CD14-positive monocyte (primary cell): Measurements from ENCODE around the gene MPHOSPH10. TPM values are rescaled to one million over a fixed set of nuclear protein-coding genes. Genes with fewer than 3 reads are reported as not detected.

Source experiments
- DNase-seq, 3 donors: peaks; one replicate each; pipeline ENCODE4 v3.0.0-alpha.2; 2011 to 2022
- H2AFZ ChIP-seq: 2 replicates; pipeline ENCODE4 v1.6.0; 2012; ENCODE audit warnings: mild to moderate bottlenecking, low read depth, low read length, inconsistent platforms; ENCODE audit not compliant: insufficient read depth, poor library complexity, severe bottlenecking
- H3K27ac ChIP-seq, 2 donors: 1 replicate in 1 of 2; 2 replicates in 1 of 2; pipeline ENCODE4 v1.5.1; 2012 to 2013; ENCODE audit warnings: low read length in 2 of 2, control low read depth in 1 of 2, inconsistent platforms in 1 of 2, low read depth in 1 of 2, mild to moderate bottlenecking in 1 of 2
- H3K27me3 ChIP-seq, 2 donors: one replicate each; pipeline versions ENCODE4 v1.6.0 to v1.6.1; 2011 to 2013; ENCODE audit warnings: low read length in 2 of 2; ENCODE audit not compliant: control insufficient read depth in 2 of 2, insufficient read depth in 2 of 2
- H3K36me3 ChIP-seq, 2 donors: replicated peaks in 1 of 2; 1 replicate in 1 of 2; 2 replicates in 1 of 2; pipeline versions ENCODE4 v1.5.1 to v1.6.1; 2012 to 2013; ENCODE audit warnings: low read length in 2 of 2, control low read depth in 1 of 2, inconsistent platforms in 1 of 2, mild to moderate bottlenecking in 1 of 2; ENCODE audit not compliant: insufficient read depth in 2 of 2, control insufficient read depth in 1 of 2
- H3K4me1 ChIP-seq, 2 donors: 1 replicate in 1 of 2; 2 replicates in 1 of 2; pipeline versions ENCODE4 v1.5.1 to v1.6.1; 2012 to 2013; ENCODE audit warnings: low read length in 2 of 2, control low read depth in 1 of 2, inconsistent platforms in 1 of 2, mild to moderate bottlenecking in 1 of 2, moderate library complexity in 1 of 2; ENCODE audit not compliant: insufficient read depth in 2 of 2, control insufficient read depth in 1 of 2
- H3K4me2 ChIP-seq: replicated peaks from 2 replicates; pipeline ENCODE3; 2012; ENCODE audit warnings: low read length, moderate library complexity, mild to moderate bottlenecking; ENCODE audit not compliant: poor library complexity, severe bottlenecking; ENCODE audit errors: extremely low read depth
- H3K4me3 ChIP-seq, 3 experiments: fragments of 200-600 bp in 1 of 3; sonication (generic) in 1 of 3; replicated peaks in 1 of 3; 1 replicate in 2 of 3; 2 replicates in 1 of 3; pipeline ENCODE4 v1.5.1; 2011 to 2013; ENCODE audit warnings: low read length in 3 of 3, mild to moderate bottlenecking in 3 of 3, control low read depth in 2 of 3, low read depth in 2 of 3, inconsistent platforms in 1 of 3, moderate library complexity in 1 of 3
- H3K79me2 ChIP-seq: 2 replicates; pipeline ENCODE4 v1.6.0; 2012; ENCODE audit warnings: mild to moderate bottlenecking, control low read depth, inconsistent platforms, low read length, moderate library complexity; ENCODE audit not compliant: insufficient read depth
- H3K9ac ChIP-seq: 2 replicates; pipeline ENCODE4 v1.6.0; 2017; ENCODE audit warnings: low read length, mild to moderate bottlenecking; ENCODE audit not compliant: insufficient read depth, poor library complexity, severe bottlenecking
- H3K9me3 ChIP-seq, 2 donors: replicated peaks in 1 of 2; 1 replicate in 1 of 2; 2 replicates in 1 of 2; pipeline versions ENCODE4 v1.5.1 to v1.6.1; 2012 to 2013; ENCODE audit warnings: low read length in 2 of 2, control low read depth in 1 of 2; ENCODE audit not compliant: control insufficient read depth in 1 of 2, insufficient read depth in 1 of 2
- H4K20me1 ChIP-seq: 2 replicates; pipeline ENCODE4 v1.6.0; 2012; ENCODE audit warnings: mild to moderate bottlenecking, low read length, control low read depth, moderate library complexity; ENCODE audit not compliant: insufficient read depth
- H3K27ac Mint-ChIP-seq, 7 donors: one replicate each; pipeline ENCODE4 v1.8.0; 2020; ENCODE audit warnings: mild to moderate bottlenecking in 7 of 7, mixed read lengths in 7 of 7, moderate library complexity in 6 of 7, inconsistent platforms in 2 of 7
- H3K27me3 Mint-ChIP-seq, 3 donors: one replicate each; pipeline ENCODE4 v1.8.0; 2021 to 2022; ENCODE audit warnings: low read depth in 3 of 3, mild to moderate bottlenecking in 3 of 3, mixed read lengths in 3 of 3, moderate library complexity in 3 of 3, inconsistent platforms in 1 of 3
- H3K36me3 Mint-ChIP-seq, 2 donors: one replicate each; pipeline ENCODE4 v1.8.0; 2020; ENCODE audit warnings: mixed read lengths in 2 of 2, inconsistent platforms in 1 of 2, mild to moderate bottlenecking in 1 of 2
- H3K4me1 Mint-ChIP-seq: one replicate; pipeline ENCODE4 v1.8.0; 2020; ENCODE audit warnings: mild to moderate bottlenecking, mixed read lengths
- H3K4me3 Mint-ChIP-seq, 2 donors: one replicate each; pipeline ENCODE4 v1.8.0; 2020; ENCODE audit warnings: mild to moderate bottlenecking in 2 of 2, mixed read lengths in 2 of 2, moderate library complexity in 1 of 2
- H3K9me3 Mint-ChIP-seq, 7 donors: one replicate each; pipeline ENCODE4 v1.8.0; 2020 to 2022; ENCODE audit warnings: mixed read lengths in 7 of 7, mild to moderate bottlenecking in 6 of 7, moderate library complexity in 6 of 7, inconsistent platforms in 2 of 7
- CTCF ChIP-seq: fragments of 200-600 bp; IDR thresholded peaks from one replicate; pipeline ENCODE4 v1.8.0; 2022; ENCODE audit warnings: antibody characterized with exemption, mild to moderate bottlenecking
- WGBS: methylation state at CpG from one replicate; pipeline ENCODE4 v1.1.5; 2013; ENCODE audit warnings: missing lambda C conversion rate; ENCODE audit not compliant: insufficient coverage; 5-methylcytosine and 5-hydroxymethylcytosine counted together
- intact Hi-C, 2 donors: fragments of 100-400 bp; cut with micrococcal nuclease; formaldehyde crosslinking; loops; one replicate each; pipeline versions ENCODE4 v1.15.0 to v1.15.1; 2023
- polyA plus RNA-seq, 3 donors: library from polyadenylated mRNA; depleted of rRNA in 1 of 3; unstranded in 2 of 3; stranded (reverse) in 1 of 3; fragments of 300-500 nt in 2 of 3; fragments of >200 nt in 1 of 3; fragmentation: Illumina TruSeq in 2 of 3; gene quantifications; 1 replicate in 2 of 3; 2 replicates in 1 of 3; pipeline ENCODE4 v1.2.3, GENCODE V29; 2012 to 2021

The MPHOSPH10 gene
- polyA plus RNA-seq, 3 donors, result 4.8 to 9.9 (median 5.6) TPM

DNA sequence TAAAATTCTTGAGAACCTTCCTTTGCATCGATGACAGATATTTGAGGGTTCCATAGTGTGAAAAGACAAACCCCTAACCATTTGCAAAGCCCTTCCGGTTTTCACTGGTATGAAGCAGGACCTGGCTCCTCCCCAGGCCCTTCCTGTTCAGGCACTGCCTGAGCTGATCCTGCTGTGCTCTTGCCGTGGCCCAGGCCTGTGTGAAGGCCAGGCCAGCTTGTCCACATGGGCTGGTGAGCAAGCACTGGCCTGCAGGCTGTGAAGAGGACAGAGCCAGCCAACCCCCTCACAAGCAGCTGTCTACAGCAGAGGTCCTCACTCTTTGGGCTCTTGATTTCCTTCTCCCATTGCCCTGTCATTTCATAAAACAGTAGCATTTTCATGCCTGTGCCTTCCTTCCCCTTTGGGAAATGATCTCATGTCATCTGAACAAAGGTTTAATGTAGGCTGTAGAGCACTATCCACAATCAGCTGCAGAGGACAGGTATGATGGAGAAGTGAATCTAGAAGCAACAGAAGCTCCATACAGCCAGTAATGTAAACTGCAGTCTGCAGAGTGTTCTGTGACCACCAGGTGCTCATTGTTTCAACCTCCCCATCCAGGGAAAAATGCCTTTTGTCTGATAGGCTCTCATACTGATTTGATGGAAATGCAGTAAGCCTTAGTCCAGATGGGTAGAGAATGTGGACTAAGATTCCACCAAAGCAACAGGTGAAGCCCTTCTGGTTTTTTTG, 19.8 kb downstream of the MPHOSPH10 start:
- Histone ChIP-seq H3K36me3 (peaks cover 50 to 56% of the 10 kb centered on the region in 2 donors), H3K4me3 (no peak overlapping the region), H4K20me1 (no peaks in the 10 kb centered on the region), H3K9ac (no peak overlapping the region), H3K9me3 (no peaks in the 10 kb centered on the region), H3K27ac (no peak overlapping the region), H2AFZ (no peak overlapping the region), H3K4me1 (no peaks in the 10 kb centered on the region), H3K27me3 (no peaks in the 10 kb centered on the region), H3K4me2 (no peak overlapping the region), H3K79me2 (no peaks in the 10 kb centered on the region)
- Mint-ChIP-seq H3K4me1 (no peaks in the 10 kb centered on the region), H3K27ac (peak overlapping the region in 1 of 7 donors; percentile 34), H3K4me3 (no peak overlapping the region), H3K27me3 (peaks cover under 1 to 2% (median 1%) of the 10 kb centered on the region in 3 donors), H3K9me3 (no peaks in the 10 kb centered on the region), H3K36me3 (peaks cover 50 to 55% of the 10 kb centered on the region in 2 donors)
- no peak for DNase-seq
- intact Hi-C loops, result no loop called here
- 75% methylated on average over 3 of the region's 3 CpGs for WGBS
- TF ChIP-seq CTCF, result no peak

DNA sequence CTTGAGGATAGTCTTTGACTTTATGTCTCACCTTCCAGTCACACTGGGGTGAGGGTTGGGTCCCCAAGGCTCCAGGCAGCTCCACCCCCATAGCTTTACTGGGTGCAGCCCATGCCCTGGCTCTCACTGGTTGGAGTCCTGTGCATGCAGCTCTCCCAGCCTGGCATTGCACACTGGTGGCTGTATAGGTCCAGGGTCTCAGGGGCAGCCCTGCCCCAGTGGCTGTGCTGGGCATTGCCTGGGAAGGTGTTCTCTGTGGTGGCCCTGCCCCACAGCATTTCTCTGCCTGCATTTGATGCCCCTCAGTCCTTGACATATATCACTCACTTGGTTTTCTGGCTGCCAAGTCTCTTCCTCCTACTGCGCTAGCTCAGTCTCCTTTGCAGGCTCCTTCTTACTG, 21.2 kb downstream of the MPHOSPH10 start:
- intact Hi-C loops, result no loop called here
- no peak overlapping the region for H3K4me3 ChIP-seq
- no peak overlapping the region for H2AFZ ChIP-seq
- H3K27ac ChIP-seq, result no peak overlapping the region
- peaks cover 39 to 42% of the 10 kb centered on the region in 2 donors for H3K36me3 ChIP-seq
- no peaks in the 10 kb centered on the region for H3K79me2 ChIP-seq
- H3K36me3 Mint-ChIP-seq, result peaks cover 38 to 41% of the 10 kb centered on the region in 2 donors
- no peaks in the 10 kb centered on the region for H3K9me3 ChIP-seq
- no peak overlapping the region for H3K9ac ChIP-seq
- no peaks in the 10 kb centered on the region for H3K4me1 ChIP-seq
- no peak overlapping the region for H3K4me2 ChIP-seq
- no peak overlapping the region for H3K27ac Mint-ChIP-seq
- H3K27me3 Mint-ChIP-seq, result peaks cover 1 to 2% (median 2%) of the 10 kb centered on the region in 3 donors
- H3K4me3 Mint-ChIP-seq, result no peak overlapping the region
- DNase-seq, result no peak
- no peak for TF ChIP-seq CTCF
- no peaks in the 10 kb centered on the region for H3K4me1 Mint-ChIP-seq
- no peaks in the 10 kb centered on the region for H3K9me3 Mint-ChIP-seq
- H3K27me3 ChIP-seq, result no peaks in the 10 kb centered on the region
- 100% methylated on average over 1 of the region's 1 CpG for WGBS
- H4K20me1 ChIP-seq, result no peaks in the 10 kb centered on the region
